Mesenteric fat pad (tissue), 1 donor: ENCODE measurements around the gene GATA2. TPM values are rescaled to one million over a fixed set of nuclear protein-coding genes. Genes with fewer than 3 reads are reported as not detected.

Source experiments
- DNase-seq: peaks from one replicate; pipeline ENCODE4 v3.0.0-alpha.2; 2020; ENCODE audit warnings: low spot score
- total RNA-seq: library from RNA; stranded (reverse); fragmentation: NEBNext Ultra II Directional; extraction: Animal tissue kit (Norgen Biotek cat#: 25700); gene quantifications from one replicate; pipeline ENCODE4 v1.2.1, GENCODE V29; 2021
- donor health status: DM: yes; HTN: yes; CAD: no.

The GATA2 gene
- total RNA-seq, 1 donor from 2014 or later, result 15.4 TPM

GRCh38 chr3:128488991-128489673 is 3.9 kb downstream of the GATA2 start:
- DNase-seq, result peak; percentile 91

DNA sequence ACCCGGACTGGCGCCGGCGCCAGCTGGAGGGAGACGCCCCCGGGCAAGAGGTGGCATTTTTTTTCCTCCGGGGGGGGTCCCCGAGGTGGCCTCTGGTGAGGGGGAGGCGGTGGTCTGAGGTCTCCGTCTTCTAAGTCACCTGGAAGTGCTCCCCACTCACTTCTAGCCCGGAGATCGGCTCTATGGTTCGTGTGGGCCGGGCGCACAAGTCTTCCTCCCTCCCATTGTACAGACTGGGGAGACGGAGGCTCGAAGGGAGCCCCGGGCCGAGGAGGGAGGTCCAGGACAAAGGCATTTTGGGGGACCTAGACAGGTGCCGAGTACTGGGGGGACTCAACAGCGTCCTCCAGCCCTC is 4.4 kb downstream of the GATA2 start:
- no peak for DNase-seq

- DNase-seq, result peak; percentile 96
Observed at GRCh38 chr3:128487813-128488635, 5.0 kb downstream of the GATA2 start.

- DNase-seq, result no peak
Observed at GRCh38 chr3:128487538-128487812, 5.5 kb downstream of the GATA2 start.

DNA sequence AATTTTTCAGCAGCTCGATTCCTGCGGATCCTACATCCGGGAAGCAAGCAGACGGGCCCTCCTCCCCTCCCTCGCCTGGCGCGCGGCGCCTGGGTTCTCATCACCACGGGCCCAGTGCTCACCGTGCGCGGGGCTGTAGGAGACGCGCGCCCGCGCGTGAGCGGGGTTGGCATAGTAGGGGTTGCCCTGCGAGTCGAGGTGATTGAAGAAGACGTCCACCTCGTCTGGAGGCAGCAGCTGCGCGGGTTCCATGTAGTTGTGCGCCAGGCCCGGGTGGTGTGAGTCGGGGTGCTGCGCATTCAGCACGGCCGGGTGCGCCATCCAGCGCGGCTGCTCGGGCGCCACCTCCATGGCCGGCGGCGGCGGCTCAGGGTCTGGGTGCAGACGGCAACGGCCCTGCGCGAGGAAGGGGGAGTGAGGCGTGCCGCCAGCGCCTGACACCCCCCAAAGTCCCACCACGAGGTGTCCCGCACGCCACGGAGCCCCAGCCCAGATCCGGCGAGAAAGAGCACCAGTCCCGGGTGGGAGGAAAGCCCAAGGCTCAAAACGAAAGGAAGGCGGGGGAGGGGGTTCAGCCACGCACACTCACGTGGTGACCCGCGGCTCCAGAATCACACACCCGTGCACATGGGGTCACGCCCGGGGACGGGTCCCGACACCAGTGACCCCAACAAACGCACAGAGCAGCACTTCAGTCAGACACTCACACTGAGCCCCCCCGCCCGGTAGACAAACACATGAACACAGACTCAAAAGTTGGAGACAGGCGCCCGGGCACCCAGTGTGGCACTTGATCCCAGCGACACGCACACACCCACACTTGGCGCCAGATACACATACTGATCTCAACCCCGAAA is 6.1 kb downstream of the GATA2 start:
- no peak for DNase-seq

- DNase-seq, result no peak
Observed at GRCh38 chr3:128486205-128486628, 6.8 kb downstream of the GATA2 start.

GRCh38 chr3:128485282-128486204 is 7.5 kb downstream of the GATA2 start:
- no peak for DNase-seq

GRCh38 chr3:128484404-128485281 is 8.4 kb downstream of the GATA2 start:
- no peak for DNase-seq

GRCh38 chr3:128483657-128484403 is 9.2 kb downstream of the GATA2 start:
- DNase-seq, result no peak

DNA sequence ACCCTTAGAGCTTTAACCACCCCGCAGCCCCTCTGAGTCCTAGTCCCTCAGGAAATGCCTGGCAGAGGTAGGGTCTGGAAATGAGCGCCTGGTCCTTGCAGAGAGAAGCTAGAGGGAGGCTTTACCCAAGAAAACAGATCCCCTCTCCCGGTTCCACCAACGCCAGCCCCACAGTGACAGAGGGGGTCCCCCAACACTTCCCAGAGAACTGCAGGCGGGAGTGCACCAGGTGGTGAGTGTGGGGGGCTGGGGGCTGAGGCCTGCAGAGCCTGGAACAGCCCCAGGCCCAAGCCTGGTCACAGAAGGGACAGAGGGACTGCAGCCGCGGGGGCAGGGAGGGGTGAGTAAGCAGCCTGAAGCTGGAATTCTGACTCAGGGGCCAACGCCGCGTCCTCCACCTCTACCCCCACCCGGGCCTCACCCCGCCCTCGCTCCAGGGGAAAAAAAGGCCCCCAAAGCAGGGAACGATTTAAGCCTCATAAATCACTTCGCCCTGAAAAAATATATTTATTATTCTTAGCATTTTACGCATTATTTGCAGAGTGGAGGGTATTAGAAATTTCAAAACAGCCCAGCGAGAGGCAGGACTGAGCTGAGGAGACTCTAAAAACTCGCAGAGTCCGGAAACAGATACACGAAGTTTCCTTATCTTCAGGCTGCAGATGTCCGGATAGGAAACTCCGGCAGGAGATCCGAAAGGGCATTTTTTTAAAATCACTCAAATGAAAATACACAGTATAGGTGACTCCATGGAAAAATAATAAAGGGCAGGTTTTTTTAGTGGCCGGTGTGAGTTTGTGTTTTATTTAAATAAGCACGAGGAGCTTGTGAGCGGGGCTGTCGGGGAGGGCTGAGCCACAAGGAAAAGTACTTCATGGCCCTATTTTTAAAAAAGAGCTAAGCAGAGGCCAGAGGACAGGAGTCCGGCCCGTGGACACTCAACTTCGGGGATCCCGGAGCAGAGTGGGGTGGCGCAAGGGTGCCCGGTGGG is 10.0 kb downstream of the GATA2 start:
- no peak for DNase-seq

DNA sequence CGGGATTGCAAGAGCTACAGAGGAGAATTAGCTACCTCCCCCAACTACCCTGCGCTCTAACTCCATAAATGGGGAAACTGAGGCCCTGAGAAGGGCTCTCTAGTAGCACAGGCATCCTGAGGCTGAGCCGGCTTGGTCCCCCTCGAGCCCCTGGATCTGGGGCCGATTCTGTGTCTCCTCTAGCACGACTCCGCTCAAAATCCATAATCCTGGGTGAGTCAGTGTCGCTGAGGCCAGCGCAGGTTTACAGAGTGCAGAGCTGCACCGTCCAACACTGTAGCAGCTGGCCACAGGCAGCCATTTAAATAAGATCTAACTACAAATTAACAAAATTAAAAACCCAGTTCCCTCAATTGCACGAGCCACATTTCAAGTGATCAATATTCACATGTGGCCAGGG is 10.8 kb downstream of the GATA2 start:
- no peak for DNase-seq

DNA sequence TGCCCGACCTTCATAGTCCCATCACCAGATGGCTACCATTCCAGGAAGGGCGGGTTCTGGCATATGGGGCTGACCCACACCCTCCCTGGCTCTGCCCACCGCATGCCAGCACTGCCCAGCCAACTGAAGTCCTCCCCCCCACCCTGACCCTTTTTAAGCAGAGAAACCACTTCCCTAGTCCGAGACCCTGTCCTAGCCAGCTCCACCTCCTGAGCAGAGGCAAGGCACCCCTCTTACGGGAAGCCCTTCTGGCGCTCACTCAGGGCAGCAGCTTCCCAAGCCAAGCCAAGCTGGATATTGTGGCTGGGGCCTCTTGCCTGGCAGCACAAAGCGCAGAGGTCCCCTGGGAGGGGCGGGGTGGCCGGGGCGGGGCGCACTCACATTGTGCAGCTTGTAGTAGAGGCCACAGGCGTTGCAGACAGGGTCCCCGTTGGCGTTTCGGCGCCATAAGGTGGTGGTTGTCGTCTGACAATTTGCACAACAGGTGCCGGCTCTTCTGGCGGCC is 11.5 kb downstream of the GATA2 start:
- DNase-seq, result no peak

- no peak for DNase-seq
Observed at GRCh38 chr3:128480717-128481437, 12.1 kb downstream of the GATA2 start.

DNA sequence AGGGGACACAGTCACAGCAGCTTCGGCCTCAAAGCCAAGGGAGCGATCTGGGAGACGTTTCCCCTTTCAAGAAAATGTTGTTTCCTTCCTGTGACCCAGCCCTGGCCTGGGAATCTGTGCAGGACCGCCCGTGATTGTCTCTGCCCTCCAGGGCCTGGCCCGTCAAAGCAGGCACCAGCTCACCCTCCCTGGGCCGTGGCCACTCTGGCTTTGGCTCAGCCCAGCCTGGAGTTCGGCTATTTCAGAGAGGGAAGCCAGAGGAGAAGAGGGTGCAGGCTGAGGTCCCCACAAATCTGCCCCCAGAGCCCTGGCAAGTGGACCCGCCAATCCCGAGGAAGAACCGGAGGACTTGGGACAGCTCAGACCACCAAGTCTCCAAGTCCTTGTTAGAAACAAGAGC is 12.7 kb downstream of the GATA2 start:
- DNase-seq, result no peak

GRCh38 chr3:128479558-128480086 is 13.4 kb downstream of the GATA2 start:
- DNase-seq, result no peak

DNA sequence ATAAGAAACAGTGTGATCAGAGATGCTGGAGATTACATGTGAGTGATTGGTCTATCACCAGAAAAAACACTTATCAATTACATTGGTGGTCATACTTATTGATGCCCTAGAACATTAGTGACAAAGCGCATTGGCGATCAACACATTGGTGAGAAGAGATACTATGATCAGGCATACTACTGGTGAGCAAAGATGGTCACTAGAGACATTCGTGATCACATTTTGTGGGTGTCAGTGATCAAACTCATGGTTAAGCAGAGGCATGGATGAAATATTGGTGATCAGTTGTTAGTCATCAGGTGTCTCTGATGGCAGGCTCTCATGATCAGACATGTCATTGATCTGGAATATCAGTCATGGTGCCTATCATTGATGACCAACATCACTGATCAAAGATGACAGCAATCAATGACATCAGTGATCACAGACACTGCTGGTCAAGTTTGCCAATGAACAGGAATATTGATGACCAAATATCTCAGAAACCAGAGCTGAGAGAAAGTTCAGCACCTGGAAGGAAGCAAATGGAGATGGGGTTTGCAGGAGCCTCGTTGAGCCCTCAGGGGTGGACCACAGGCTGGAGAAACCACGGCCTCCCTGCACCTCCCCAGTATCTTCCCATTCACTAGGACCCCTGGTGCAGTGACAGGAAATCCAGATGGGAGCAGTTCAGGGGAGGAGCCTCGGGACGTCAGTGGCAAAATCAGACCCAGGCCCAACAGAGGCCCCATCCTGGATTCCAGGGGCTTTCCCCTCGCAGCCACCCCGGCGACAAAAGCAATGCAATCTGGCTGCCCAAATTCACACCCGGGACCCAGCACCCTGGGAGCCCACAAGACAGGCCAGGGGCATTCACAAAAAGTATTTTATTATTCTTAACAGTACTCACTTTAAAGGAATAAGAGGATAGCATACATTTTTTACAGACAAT is 14.2 kb downstream of the GATA2 start:
- DNase-seq, result no peak
